Muscle layer of duodenum (tissue), 2 donors: Measurements from ENCODE around the gene SULF2.

Experiments used
- H3K27ac ChIP-seq: one replicate; pipeline ENCODE4 v1.7.0; 2013; ENCODE audit warnings: mild to moderate bottlenecking, low read length
- H3K27me3 ChIP-seq: one replicate; pipeline ENCODE4 v1.7.0; 2013; ENCODE audit warnings: low read depth, mild to moderate bottlenecking, control low read depth, low read length
- H3K36me3 ChIP-seq, 2 donors: one replicate each; pipeline ENCODE4 v1.7.0; 2013; ENCODE audit warnings: low read length in 2 of 2, control low read depth in 1 of 2, mild to moderate bottlenecking in 1 of 2; ENCODE audit not compliant: insufficient read depth in 2 of 2, control insufficient read depth in 1 of 2
- H3K4me1 ChIP-seq, 2 donors: one replicate each; pipeline ENCODE4 v1.7.0; 2013; ENCODE audit warnings: low read length in 2 of 2, mild to moderate bottlenecking in 2 of 2, control low read depth in 1 of 2, moderate library complexity in 1 of 2; ENCODE audit not compliant: insufficient read depth in 2 of 2, control insufficient read depth in 1 of 2
- H3K4me3 ChIP-seq, 2 donors: one replicate each; pipeline ENCODE4 v1.7.0; 2013; ENCODE audit warnings: low read length in 2 of 2, low read depth in 1 of 2, mild to moderate bottlenecking in 1 of 2
- H3K9me3 ChIP-seq, 2 donors: one replicate each; pipeline ENCODE4 v1.7.0; 2013; ENCODE audit warnings: low read length in 2 of 2, control low read depth in 1 of 2, mild to moderate bottlenecking in 1 of 2; ENCODE audit not compliant: control insufficient read depth in 1 of 2
- donor health status: healthy.

Gene SULF2

DNA sequence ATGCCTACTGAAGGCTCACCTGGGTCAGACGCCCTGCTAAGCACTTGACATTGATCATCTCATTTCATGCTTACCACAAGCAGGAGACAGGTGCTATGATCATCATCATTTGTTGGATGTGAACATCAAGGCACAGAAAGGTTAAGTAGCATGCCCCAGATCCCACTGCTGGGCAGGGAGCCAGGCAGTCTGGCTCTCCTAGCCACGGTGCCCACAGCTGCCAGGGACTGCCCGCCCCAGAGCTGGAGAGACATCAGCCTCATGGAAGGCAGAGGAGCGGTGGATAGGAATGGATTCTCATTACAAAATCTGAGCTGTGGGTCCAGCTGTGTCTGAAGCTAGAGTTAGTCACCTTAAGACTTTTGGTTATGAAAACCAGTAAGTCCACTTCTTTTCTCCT, 3.6 kb downstream of the SULF2 start:
- peaks cover 16 to 17% of the 10 kb centered on the region in 2 donors for H3K4me1 ChIP-seq
- no peaks in the 10 kb centered on the region for H3K27me3 ChIP-seq
- no peak overlapping the region for H3K4me3 ChIP-seq
- no peak overlapping the region for H3K27ac ChIP-seq
- H3K9me3 ChIP-seq, result no peaks in the 10 kb centered on the region
- no peaks in the 10 kb centered on the region for H3K36me3 ChIP-seq

DNA sequence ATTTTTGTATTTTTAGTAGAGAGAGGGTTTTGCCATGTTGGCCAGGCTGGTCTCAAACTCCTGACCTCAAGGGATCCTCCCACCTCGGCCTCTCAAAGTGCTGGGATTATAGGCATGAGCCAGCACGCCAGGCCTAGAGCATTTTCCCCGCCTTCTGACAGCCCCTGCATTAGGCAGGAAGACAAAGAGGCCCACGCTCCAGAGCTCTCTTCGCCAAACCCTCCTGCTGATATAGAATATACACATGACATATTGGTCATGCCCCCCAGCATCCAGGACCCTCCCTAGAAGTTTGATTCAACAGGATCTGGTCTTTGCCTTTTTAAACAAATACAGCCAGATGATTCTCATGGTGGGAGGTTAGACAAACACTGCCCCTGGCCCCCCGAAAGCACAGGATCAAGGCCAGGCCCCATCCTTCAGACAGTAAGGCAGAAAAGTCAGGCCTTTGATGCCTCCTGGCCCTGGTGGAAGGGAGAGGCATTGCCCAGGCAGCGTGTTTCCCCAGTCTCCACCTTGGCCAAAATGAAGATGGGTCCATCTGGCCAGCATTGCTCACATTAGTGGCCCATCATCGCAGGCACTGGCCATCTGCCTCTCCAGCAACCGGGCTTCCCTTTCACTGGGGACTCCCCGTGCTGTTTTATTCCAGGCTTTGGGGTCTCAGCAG, 4.4 kb downstream of the SULF2 start:
- no peak overlapping the region for H3K27ac ChIP-seq
- H3K4me1 ChIP-seq, result peaks cover 16 to 17% of the 10 kb centered on the region in 2 donors
- H3K4me3 ChIP-seq, result no peak overlapping the region
- no peaks in the 10 kb centered on the region for H3K27me3 ChIP-seq
- H3K36me3 ChIP-seq, result no peaks in the 10 kb centered on the region
- no peaks in the 10 kb centered on the region for H3K9me3 ChIP-seq

DNA sequence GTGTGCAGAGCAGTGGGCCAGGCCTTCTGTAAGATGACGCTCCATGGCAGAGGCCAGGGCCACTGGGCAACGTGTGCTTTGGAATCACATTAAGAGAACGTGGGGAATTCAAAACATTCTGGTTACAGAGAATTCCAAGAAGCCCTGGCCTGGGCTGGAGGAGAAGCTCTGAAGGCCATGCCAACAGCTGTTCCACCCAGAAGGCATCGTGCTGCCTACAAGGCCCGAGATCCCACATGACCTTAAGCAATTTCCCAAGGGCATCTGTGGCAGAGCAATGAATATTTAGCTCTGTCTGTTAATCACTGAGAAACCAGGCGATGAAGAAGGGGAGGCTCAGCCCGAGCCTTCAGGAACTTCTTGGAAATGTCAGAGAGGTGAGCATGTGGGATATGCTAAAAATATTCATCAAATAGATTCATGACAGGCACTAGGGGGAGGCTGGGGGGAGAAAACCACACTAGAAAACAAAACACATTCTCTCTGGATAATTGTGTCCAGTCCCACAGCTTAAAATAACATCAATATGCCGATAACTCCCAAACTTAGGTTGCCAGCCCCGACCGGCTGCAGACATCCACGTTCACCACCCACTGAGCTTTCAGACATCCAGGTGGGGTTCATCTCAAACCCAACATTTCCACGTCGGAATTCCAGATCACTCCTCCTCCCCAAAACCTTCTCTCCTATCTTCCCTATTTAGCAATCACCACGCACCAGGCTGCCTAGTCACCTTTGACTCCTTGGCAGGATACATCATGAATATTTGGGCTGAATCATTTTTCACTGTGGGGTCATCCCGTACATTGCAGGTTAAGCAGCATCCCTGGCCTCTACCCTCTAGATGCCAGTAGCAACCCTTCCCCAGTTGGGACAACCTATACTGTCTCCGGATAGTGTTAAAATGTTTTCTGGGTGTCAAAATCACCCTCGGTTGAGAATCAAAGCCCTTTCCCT, 6.6 kb downstream of the SULF2 start:
- Histone ChIP-seq H3K4me3 (no peak overlapping the region), H3K27ac (no peak overlapping the region), H3K36me3 (no peaks in the 10 kb centered on the region), H3K4me1 (peaks cover 9 to 17% of the 10 kb centered on the region in 2 donors), H3K27me3 (no peaks in the 10 kb centered on the region), H3K9me3 (no peaks in the 10 kb centered on the region)

DNA sequence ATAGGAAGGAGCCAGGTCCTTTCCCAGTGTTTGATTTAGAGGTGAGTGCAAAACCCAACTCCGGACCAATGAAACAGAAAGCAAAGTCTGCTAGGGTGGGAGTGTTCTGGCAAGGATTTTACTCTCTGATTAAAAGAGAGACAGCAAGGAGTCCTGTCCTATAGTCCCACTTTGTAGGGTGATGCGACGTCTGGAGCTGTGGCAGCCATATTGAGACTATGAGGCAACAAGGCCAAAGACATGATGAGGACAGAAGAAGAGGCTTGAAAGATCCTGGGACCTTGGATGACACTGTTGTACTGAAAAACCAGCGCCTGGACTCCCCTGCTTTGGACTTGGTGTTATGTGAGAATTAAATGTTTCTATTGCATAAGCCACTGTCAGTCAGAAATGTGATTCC, 8.1 kb downstream of the SULF2 start:
- H3K4me1 ChIP-seq, result peaks cover 8 to 15% of the 10 kb centered on the region in 2 donors

DNA sequence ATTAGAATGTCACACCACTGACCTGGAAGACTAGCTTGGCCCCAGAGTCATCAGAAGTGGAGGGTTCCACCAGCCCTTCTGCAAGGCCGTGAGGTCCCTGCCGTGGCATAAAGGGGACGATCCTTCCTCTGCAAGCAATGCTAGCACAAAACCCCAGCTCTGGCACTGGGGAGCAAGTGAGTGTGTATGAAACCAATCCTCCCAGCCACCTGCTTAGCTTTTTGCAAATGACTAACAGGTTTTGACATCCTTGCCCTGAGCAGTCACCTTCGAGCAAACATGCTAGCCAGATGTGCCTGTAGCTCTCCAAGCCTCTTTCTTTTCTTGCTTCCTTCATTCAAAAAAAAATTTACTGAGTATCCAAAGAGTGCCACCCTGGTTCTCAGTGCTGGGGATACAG, 8.6 kb downstream of the SULF2 start:
- H3K4me3 ChIP-seq, result no peak overlapping the region
- H3K9me3 ChIP-seq, result no peaks in the 10 kb centered on the region
- H3K27ac ChIP-seq, result no peak overlapping the region
- no peaks in the 10 kb centered on the region for H3K36me3 ChIP-seq
- peaks cover 6 to 9% of the 10 kb centered on the region in 2 donors for H3K4me1 ChIP-seq
- no peaks in the 10 kb centered on the region for H3K27me3 ChIP-seq

More for the DNA sequence above, 8.1 kb downstream of the SULF2 start:
- no peaks in the 10 kb centered on the region for H3K36me3 ChIP-seq
- H3K27ac ChIP-seq, result no peak overlapping the region
- H3K4me3 ChIP-seq, result no peak overlapping the region
- H3K27me3 ChIP-seq, result no peaks in the 10 kb centered on the region
- H3K9me3 ChIP-seq, result no peaks in the 10 kb centered on the region

DNA sequence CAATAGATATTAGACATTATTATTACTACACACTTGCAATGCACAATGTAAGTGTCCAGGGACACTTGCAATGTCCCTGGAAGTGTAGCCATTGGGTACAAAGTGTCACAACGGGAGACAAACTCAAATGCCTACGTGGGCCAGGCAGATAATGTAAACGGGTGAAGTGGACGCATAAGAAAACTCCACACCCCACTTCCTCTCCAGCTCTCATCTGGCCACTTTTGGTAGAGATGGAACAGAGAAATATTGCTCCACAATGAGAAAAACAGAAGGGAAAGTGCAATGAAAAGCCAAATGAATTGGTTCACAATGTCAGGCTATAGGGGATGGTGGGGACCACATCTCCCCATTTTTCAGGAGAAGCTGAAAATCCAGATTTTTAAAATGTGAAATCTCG, 9.4 kb downstream of the SULF2 start:
- Histone ChIP-seq H3K4me3 (no peak overlapping the region), H3K36me3 (no peaks in the 10 kb centered on the region), H3K27ac (no peak overlapping the region), H3K27me3 (no peaks in the 10 kb centered on the region), H3K4me1 (peaks cover 6 to 7% of the 10 kb centered on the region in 2 donors), H3K9me3 (peaks cover 0 to 2% of the 10 kb centered on the region in 2 donors)

DNA sequence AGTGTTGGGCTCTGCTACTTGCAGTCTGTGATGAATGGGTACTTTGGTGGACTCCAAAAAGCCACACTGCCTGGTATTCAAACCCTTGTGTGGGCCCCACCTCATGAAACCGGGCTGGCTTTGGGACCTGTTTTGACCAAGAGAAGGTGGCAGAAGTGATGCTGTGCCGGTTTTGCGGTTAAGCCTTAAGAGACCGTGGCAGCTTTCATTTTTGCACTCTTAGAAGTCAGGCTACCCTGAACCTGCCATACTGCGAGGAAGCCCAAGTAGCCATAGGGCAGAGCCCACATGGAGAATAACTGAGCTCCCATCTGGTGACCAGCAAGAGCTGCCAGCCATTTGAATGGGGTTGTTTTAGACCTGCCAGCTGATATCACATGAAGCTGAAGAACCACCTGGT, 10.2 kb downstream of the SULF2 start:
- no peaks in the 10 kb centered on the region for H3K36me3 ChIP-seq
- H3K9me3 ChIP-seq, result peaks cover 0 to 5% of the 10 kb centered on the region in 2 donors
- H3K27me3 ChIP-seq, result no peaks in the 10 kb centered on the region
- no peak overlapping the region for H3K27ac ChIP-seq
- no peak overlapping the region for H3K4me3 ChIP-seq
- peaks cover 6 to 7% of the 10 kb centered on the region in 2 donors for H3K4me1 ChIP-seq

DNA sequence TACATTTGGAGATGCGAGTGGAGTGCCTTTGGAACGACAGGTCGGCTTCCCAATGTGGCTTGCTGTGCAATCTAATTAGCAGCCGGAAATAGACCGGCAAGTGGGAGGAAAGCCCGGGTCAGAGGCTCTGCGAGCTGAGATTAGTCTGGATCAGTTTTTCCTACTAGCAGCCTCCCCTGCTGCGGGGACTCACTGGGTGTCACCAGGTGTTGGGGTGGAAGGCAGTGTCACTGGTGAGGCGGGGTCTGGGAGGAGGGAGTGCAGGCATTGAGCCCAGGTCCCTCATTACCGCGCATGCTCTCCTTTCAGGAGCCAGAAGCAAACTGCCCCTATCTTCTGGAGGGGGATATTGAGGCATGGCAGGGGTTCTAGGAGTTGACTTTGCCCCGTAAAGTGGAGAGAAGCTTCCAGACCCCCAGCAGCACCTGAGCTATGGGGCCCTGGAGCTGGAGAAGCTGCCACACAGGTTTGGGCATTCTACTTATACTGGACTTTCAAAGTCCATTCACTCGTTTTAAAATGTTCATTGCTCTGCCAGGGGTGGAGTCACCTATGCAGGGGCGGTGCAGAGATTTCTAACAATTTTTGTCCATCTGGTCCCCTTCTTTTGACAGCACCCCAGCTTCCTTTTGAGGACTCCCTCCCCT, 11.0 kb downstream of the SULF2 start:
- peak overlapping the region; percentile 61 for H3K27ac ChIP-seq

DNA sequence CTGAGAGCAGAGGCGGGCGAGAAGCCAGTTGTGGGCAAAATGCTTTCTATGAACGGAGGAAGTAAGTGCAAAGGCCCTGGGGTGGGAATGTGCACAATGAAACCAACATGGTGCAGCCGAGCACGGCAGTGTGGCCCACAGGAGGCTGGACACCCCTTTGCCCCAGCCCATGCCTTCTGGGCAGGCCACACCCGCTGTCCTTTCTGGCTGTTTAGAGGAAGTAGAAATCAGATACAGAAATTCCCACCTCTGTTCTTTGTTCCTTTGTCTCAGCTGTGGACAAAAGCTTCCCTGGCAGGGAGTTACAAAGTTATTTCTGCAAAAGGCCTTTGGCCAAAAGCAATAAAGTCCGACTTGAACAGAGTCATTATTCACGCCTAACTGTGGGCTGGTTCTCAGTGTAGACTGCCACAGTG, 11.9 kb downstream of the SULF2 start:
- Histone ChIP-seq H3K27ac (peak overlapping the region; percentile 61), H3K27me3 (no peaks in the 10 kb centered on the region), H3K4me3 (peak overlapping the region in 1 of 2 donors; percentile 24), H3K4me1 (peaks cover 7 to 9% of the 10 kb centered on the region in 2 donors), H3K36me3 (no peaks in the 10 kb centered on the region), H3K9me3 (peaks cover 0 to 5% of the 10 kb centered on the region in 2 donors)

More for the DNA sequence above, 11.0 kb downstream of the SULF2 start:
- Histone ChIP-seq H3K9me3 (peaks cover 0 to 5% of the 10 kb centered on the region in 2 donors), H3K4me3 (peak overlapping the region in 1 of 2 donors; percentile 24), H3K36me3 (no peaks in the 10 kb centered on the region), H3K4me1 (peaks cover 6 to 7% of the 10 kb centered on the region in 2 donors), H3K27me3 (no peaks in the 10 kb centered on the region)

DNA sequence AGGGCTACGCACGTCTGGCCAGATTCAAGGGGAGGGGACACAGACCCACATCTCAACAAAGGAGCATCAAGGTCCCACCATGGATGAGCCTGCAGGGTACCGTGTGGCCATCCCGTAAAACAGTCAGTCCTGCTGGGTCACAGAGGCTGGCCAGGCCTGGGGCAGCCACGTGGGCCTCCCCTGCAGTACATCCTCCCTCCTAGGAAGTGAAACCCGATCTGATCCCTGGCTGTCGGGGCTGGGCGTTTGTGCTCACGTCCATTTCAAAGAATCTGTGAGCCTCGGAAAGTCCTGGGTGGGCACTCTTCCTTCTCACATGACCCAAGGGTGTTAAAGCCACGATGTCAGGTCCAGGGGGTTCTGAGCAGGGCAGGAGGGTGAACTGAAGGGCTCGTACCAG, 14.3 kb downstream of the SULF2 start:
- Histone ChIP-seq H3K36me3 (no peaks in the 10 kb centered on the region), H3K4me3 (no peak overlapping the region), H3K9me3 (peaks cover 0 to 5% of the 10 kb centered on the region in 2 donors), H3K27ac (no peak overlapping the region), H3K4me1 (peaks cover 7 to 10% of the 10 kb centered on the region in 2 donors), H3K27me3 (no peaks in the 10 kb centered on the region)
